Caco-2 (cell line): ENCODE measurements around the gene C15orf62. TPM values are rescaled to one million over a fixed set of nuclear protein-coding genes. Genes with fewer than 3 reads are reported as not detected.
A peak's percentile ranks its signal among the peaks of the same experiment; 100 is the strongest.

ENCODE experiments used
- BruUV-seq: library from RNA; stranded (reverse); fragments of 400-500 nt; replicated peaks from 2 replicates; lab custom pipeline; 2021; lab: Mats Ljungman, UMichigan
- CTCF ChIA-PET: fragments of 300-600 bp; sonication (Branson Sonifier 250); formaldehyde crosslinking; loops from one replicate; lab custom pipeline; 2022; ENCODE audit warnings: antibody characterized with exemption; lab: Charles Lee
- POLR2A ChIA-PET: fragments of 300-600 bp; sonication (Branson Sonifier 250); formaldehyde crosslinking; loops from one replicate; lab custom pipeline; 2022; ENCODE audit warnings: antibody characterized with exemption; lab: Charles Lee
- DNase-seq, 2 experiments: peaks; one replicate each; pipeline versions ENCODE4 v3.0.0 to v3.0.0-alpha.2; 2020 to 2022
- H3K27me3 ChIP-seq: replicated peaks from 2 replicates; pipeline ENCODE4 v1.6.0; 2011; ENCODE audit warnings: low read length; ENCODE audit not compliant: control insufficient read depth, insufficient read depth
- H3K36me3 ChIP-seq: 2 replicates; pipeline ENCODE4 v1.5.1; 2011; ENCODE audit warnings: low read length; ENCODE audit not compliant: control insufficient read depth, insufficient read depth
- H3K4me1 ChIP-seq: fragments of 250-450 bp; sonication (Bioruptor Pico); 2 replicates; pipeline ENCODE4 v1.5.1; 2020; ENCODE audit warnings: mild to moderate bottlenecking
- H3K4me3 ChIP-seq: 2 replicates; pipeline ENCODE4 v1.5.1; 2011; ENCODE audit warnings: low read depth, mild to moderate bottlenecking, control low read depth, low read length
- H3K9me3 ChIP-seq: fragments of 250-450 bp; sonication (Bioruptor Pico); 2 replicates; pipeline ENCODE4 v1.5.1; 2020; ENCODE audit warnings: mild to moderate bottlenecking, moderate library complexity
- H3K27ac Mint-ChIP-seq: one replicate; pipeline ENCODE4 v1.8.0; 2022; ENCODE audit warnings: mixed read lengths; ENCODE audit not compliant: unreplicated experiment
- H3K27me3 Mint-ChIP-seq: one replicate; pipeline ENCODE4 v1.8.0; 2022; ENCODE audit warnings: mixed read lengths; ENCODE audit not compliant: insufficient read depth, unreplicated experiment
- H3K36me3 Mint-ChIP-seq: one replicate; pipeline ENCODE4 v1.8.0; 2022; ENCODE audit warnings: mild to moderate bottlenecking, mixed read lengths; ENCODE audit not compliant: insufficient read depth, unreplicated experiment
- H3K4me1 Mint-ChIP-seq: one replicate; pipeline ENCODE4 v1.8.0; 2022; ENCODE audit warnings: low read depth, mixed read lengths; ENCODE audit not compliant: unreplicated experiment
- H3K4me3 Mint-ChIP-seq: one replicate; pipeline ENCODE4 v1.8.0; 2022; ENCODE audit warnings: mild to moderate bottlenecking, moderate library complexity, mixed read lengths; ENCODE audit not compliant: unreplicated experiment
- H3K9me3 Mint-ChIP-seq: one replicate; pipeline ENCODE4 v1.8.0; 2022; ENCODE audit warnings: mixed read lengths; ENCODE audit not compliant: unreplicated experiment
- CTCF ChIP-seq, 2 experiments: fragments of 200-600 bp in 1 of 2; IDR thresholded peaks; 1 replicate in 1 of 2; 2 replicates in 1 of 2; pipeline versions ENCODE4 v1.5.1 to v1.8.0; 2011 to 2022; ENCODE audit warnings: antibody characterized with exemption in 1 of 2, control low read depth in 1 of 2, inconsistent platforms in 1 of 2, low read depth in 1 of 2, low read length in 1 of 2, mild to moderate bottlenecking in 1 of 2, moderate library complexity in 1 of 2; ENCODE audit not compliant: insufficient read depth in 1 of 2, severe bottlenecking in 1 of 2, unreplicated experiment in 1 of 2
- intact Hi-C: fragments of 100-400 bp; cut with micrococcal nuclease; formaldehyde crosslinking; loops from one replicate; pipeline ENCODE4 v1.10.0; 2022; ENCODE audit not compliant: unreplicated experiment
- total RNA-seq: library from RNA; stranded (reverse); gene quantifications from 2 replicates; pipeline ENCODE4 v1.2.3, GENCODE V29; 2022

The C15orf62 gene
- total RNA-seq, 1 experiment from 2014 or later = 1.3 TPM

- H3K27me3 ChIP-seq = no peaks in the 10 kb centered on the region
- DNase-seq = no peak
- no TSS peak for BruUV-seq
- ChIA-PET POLR2A (no interaction called here), CTCF (interaction anchor here (1.4 kb wide), 1 partner anchor 14 kb away, joined by 3 read pairs; no protein-coding TSS in a partner anchor)
- Mint-ChIP-seq H3K36me3 (peaks cover 37% of the 10 kb centered on the region), H3K27me3 (no peaks in the 10 kb centered on the region), H3K4me1 (no peaks in the 10 kb centered on the region), H3K4me3 (no peak overlapping the region), H3K9me3 (no peaks in the 10 kb centered on the region), H3K27ac (peak overlapping the region; percentile 59)
- H3K9me3 ChIP-seq = no peaks in the 10 kb centered on the region
- intact Hi-C loops = no loop called here
- TF ChIP-seq CTCF (IDR thresholded peaks at IDR 0.05; ENCODE audit: insufficient read depth in 1 of 2, low read depth in 1 of 2, low read length in 1 of 2, severe bottlenecking in 1 of 2, unreplicated experiment in 1 of 2) = no peak
- H3K36me3 ChIP-seq = peaks cover 1% of the 10 kb centered on the region; the same call in 1 of the 2 replicates
- H3K4me1 ChIP-seq = no peaks in the 10 kb centered on the region
- no peak overlapping the region for H3K4me3 ChIP-seq
Observed at GRCh38 chr15:40771242-40771641, 1.5 kb downstream of the C15orf62 start.

GRCh38 chr15:40772014-40772413 is 2.2 kb downstream of the C15orf62 start:
- H3K27me3 Mint-ChIP-seq = no peaks in the 10 kb centered on the region
- no peaks in the 10 kb centered on the region for H3K4me1 Mint-ChIP-seq
- Histone ChIP-seq H3K36me3 (peaks cover 1% of the 10 kb centered on the region; the same call in 1 of the 2 replicates), H3K27me3 (no peaks in the 10 kb centered on the region), H3K4me3 (no peak overlapping the region), H3K9me3 (no peaks in the 10 kb centered on the region), H3K4me1 (no peaks in the 10 kb centered on the region)
- CTCF ChIA-PET = no interaction called here
- no peak for TF ChIP-seq CTCF (IDR thresholded peaks at IDR 0.05; ENCODE audit: insufficient read depth in 1 of 2, low read depth in 1 of 2, low read length in 1 of 2, severe bottlenecking in 1 of 2, unreplicated experiment in 1 of 2)
- no peak overlapping the region for H3K27ac Mint-ChIP-seq
- POLR2A ChIA-PET = no interaction called here
- H3K9me3 Mint-ChIP-seq = no peaks in the 10 kb centered on the region
- peaks cover 45% of the 10 kb centered on the region for H3K36me3 Mint-ChIP-seq
- intact Hi-C loops = no loop called here
- no TSS peak for BruUV-seq
- H3K4me3 Mint-ChIP-seq = no peak overlapping the region
- DNase-seq = no peak

GRCh38 chr15:40773496-40773895 is 3.7 kb downstream of the C15orf62 start:
- Histone ChIP-seq H3K27me3 (no peaks in the 10 kb centered on the region), H3K9me3 (no peaks in the 10 kb centered on the region), H3K4me1 (no peaks in the 10 kb centered on the region), H3K4me3 (no peak overlapping the region), H3K36me3 (peaks cover 1% of the 10 kb centered on the region; the same call in 1 of the 2 replicates)
- intact Hi-C loops = no loop called here
- POLR2A ChIA-PET = no interaction called here
- Mint-ChIP-seq H3K27me3 (no peaks in the 10 kb centered on the region), H3K4me3 (no peak overlapping the region), H3K27ac (no peak overlapping the region), H3K36me3 (peaks cover 39% of the 10 kb centered on the region), H3K4me1 (no peaks in the 10 kb centered on the region), H3K9me3 (no peaks in the 10 kb centered on the region)
- CTCF ChIA-PET = interaction anchor here (1.9 kb wide), 1 partner anchor 9 kb away, joined by 5 read pairs; no protein-coding TSS in a partner anchor
- no peak for TF ChIP-seq CTCF (IDR thresholded peaks at IDR 0.05; ENCODE audit: insufficient read depth in 1 of 2, low read depth in 1 of 2, low read length in 1 of 2, severe bottlenecking in 1 of 2, unreplicated experiment in 1 of 2)
- no TSS peak for BruUV-seq
- DNase-seq = no peak
